Heart right ventricle (tissue), 16 donors: Measurements from ENCODE around the gene DDRGK1. TPM values are rescaled to one million over a fixed set of nuclear protein-coding genes. Genes with fewer than 3 reads are reported as not detected.

Source experiments
- ATAC-seq, 8 donors: fragments of 200-7000 bp; cut with Tn5 transposase; one replicate each; pipeline ENCODE4 v1.9.1; 2020; ENCODE audit warnings: mild to moderate bottlenecking in 8 of 8, moderate library complexity in 8 of 8, moderate number of reproducible peaks in 1 of 8
- DNase-seq, 2 donors: peaks; one replicate each; pipeline ENCODE4 v3.0.0-alpha.2; 2020
- H3K27ac ChIP-seq, 10 donors: fragments of 200-600 bp; sonication (generic) in 2 of 10; one replicate each; pipeline versions ENCODE4 v1.5.0 to v1.8.0; 2020 to 2022; ENCODE audit warnings: mild to moderate bottlenecking in 3 of 10
- H3K27me3 ChIP-seq, 7 donors: fragments of 200-600 bp; one replicate each; pipeline ENCODE4 v1.8.0; 2021 to 2022; ENCODE audit warnings: mild to moderate bottlenecking in 2 of 7
- H3K36me3 ChIP-seq, 9 donors: fragments of 200-600 bp; sonication (generic) in 1 of 9; one replicate each; pipeline versions ENCODE4 v1.5.0 to v1.8.0; 2020 to 2022; ENCODE audit warnings: mild to moderate bottlenecking in 2 of 9
- H3K4me1 ChIP-seq, 9 donors: fragments of 200-600 bp; sonication (generic) in 1 of 9; one replicate each; pipeline versions ENCODE4 v1.5.0 to v1.8.0; 2020 to 2022; ENCODE audit warnings: mild to moderate bottlenecking in 4 of 9
- H3K4me3 ChIP-seq, 10 donors: fragments of 200-600 bp; sonication (generic) in 2 of 10; one replicate each; pipeline versions ENCODE4 v1.5.0 to v1.8.0; 2020 to 2022; ENCODE audit warnings: mild to moderate bottlenecking in 7 of 10, moderate library complexity in 2 of 10
- H3K9me3 ChIP-seq, 11 donors: fragments of 200-600 bp in 10 of 11; sonication (generic) in 2 of 11; one replicate each; pipeline versions ENCODE4 v1.5.0 to v1.8.0; 2013 to 2022; ENCODE audit warnings: mild to moderate bottlenecking in 2 of 11, control low read depth in 1 of 11, moderate library complexity in 1 of 11
- WGBS, 2 donors: extraction: QIAGEN DNeasy Blood & Tissue Kit; methylation state at CpG; one replicate each; pipeline ENCODE4 v1.1.7; 2013; ENCODE audit warnings: inconsistent platforms in 1 of 2; 5-methylcytosine and 5-hydroxymethylcytosine counted together
- intact Hi-C, 10 donors: fragments of 100-400 bp; cut with DNase I; formaldehyde crosslinking; loops; one replicate each; pipeline versions ENCODE4 v1.11.1 to v1.14.2; 2022
- polyA plus RNA-seq, 2 donors: library from polyadenylated mRNA; stranded (reverse); fragments of 200-250 nt; gene quantifications; one replicate each; pipeline ENCODE4 v1.2.3, GENCODE V29; 2013
- total RNA-seq, 10 donors: library from RNA; stranded (reverse); fragmentation: NEBNext Ultra II Directional in 3 of 10; extraction: Animal tissue kit (Norgen Biotek cat#: 25700) in 3 of 10; gene quantifications; one replicate each; pipeline versions ENCODE4 v1.2.1 to v1.2.4, GENCODE V29; 2021 to 2023
- TF ChIP-seq, protein P1 (sequence below), 9 donors: fragments of 200-600 bp; sonication (generic) in 2 of 9; IDR thresholded peaks; one replicate each; pipeline versions ENCODE4 v1.5.0 to v1.8.0; 2021 to 2022; ENCODE audit warnings: antibody characterized with exemption in 9 of 9, mild to moderate bottlenecking in 5 of 9, moderate library complexity in 1 of 9
- donor health status: Arrhythmogenic right ventricular cardiomyopathy.
- donor health status: ischemic (EF 13 %, LVEDD 7.1; RV severe dilation, severe dysfunction).
- donor health status: healthy with polysubstance abuse.
- donor health status: DM: no; HTN: yes; CAD: no.
- donor health status: DM: no; HTN: no; CAD: no.
- donor health status: ischemic (EF 25% LVEDD 6.9; RV normal size, moderate dysfunction).
- donor health status: ischemic (EF 25% LVEDD 5.7; RV mildly dilated, moderate dysfunction).
- donor health status: healthy.
- donor health status: DM: yes; HTN: yes; CAD: no.
- donor health status: Ischemic cardiomyopathy.
- donor health status: ischemic (EF 35%, LVEDD 5.7; RV mildly dilated, moderate dysfunction).
- donor health status: nonischemic (EF 11% LVEDD 7.7; RV severe dilation, severe dysfunction).
- donor health status: DM: yes; HTN: yes; CAD: no.
- donor health status: PGD.
- donor health status: ischemic (EF 29% LVEDD 5.4; RV normal size, mild dysfunction).
- donor health status: nonischemic (EF 23%, LVEDD 6.1; RV moderate dilation, normal function).

DDRGK1 gene
- total and polyA plus RNA-seq, 12 donors = 25.2 to 77.1 (median 30.9) TPM

- no peaks in the 10 kb centered on the region for H3K9me3 ChIP-seq
- intact Hi-C loops = no loop called here
- no peak for ATAC-seq
These were observed 9.7 kb downstream of the DDRGK1 start for GRCh38 chr20:3194617-3195280.

GRCh38 chr20:3193806-3194616 lies 10.5 kb downstream of the DDRGK1 start:
- no peak for ATAC-seq
- Histone ChIP-seq H3K36me3 (peaks cover 0 to 100% (median 45%) of the 10 kb centered on the region in 9 donors), H3K4me3 (no peak overlapping the region), H3K27me3 (no peaks in the 10 kb centered on the region), H3K9me3 (no peaks in the 10 kb centered on the region), H3K27ac (no peak overlapping the region), H3K4me1 (peaks cover 0 to 5% (median 0%) of the 10 kb centered on the region in 9 donors)
- 96 to 97% methylated on average over 14 of the region's 14 CpGs for WGBS, 2 donors
- TF ChIP-seq, protein P1, sequence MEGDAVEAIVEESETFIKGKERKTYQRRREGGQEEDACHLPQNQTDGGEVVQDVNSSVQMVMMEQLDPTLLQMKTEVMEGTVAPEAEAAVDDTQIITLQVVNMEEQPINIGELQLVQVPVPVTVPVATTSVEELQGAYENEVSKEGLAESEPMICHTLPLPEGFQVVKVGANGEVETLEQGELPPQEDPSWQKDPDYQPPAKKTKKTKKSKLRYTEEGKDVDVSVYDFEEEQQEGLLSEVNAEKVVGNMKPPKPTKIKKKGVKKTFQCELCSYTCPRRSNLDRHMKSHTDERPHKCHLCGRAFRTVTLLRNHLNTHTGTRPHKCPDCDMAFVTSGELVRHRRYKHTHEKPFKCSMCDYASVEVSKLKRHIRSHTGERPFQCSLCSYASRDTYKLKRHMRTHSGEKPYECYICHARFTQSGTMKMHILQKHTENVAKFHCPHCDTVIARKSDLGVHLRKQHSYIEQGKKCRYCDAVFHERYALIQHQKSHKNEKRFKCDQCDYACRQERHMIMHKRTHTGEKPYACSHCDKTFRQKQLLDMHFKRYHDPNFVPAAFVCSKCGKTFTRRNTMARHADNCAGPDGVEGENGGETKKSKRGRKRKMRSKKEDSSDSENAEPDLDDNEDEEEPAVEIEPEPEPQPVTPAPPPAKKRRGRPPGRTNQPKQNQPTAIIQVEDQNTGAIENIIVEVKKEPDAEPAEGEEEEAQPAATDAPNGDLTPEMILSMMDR (IDR thresholded peaks at IDR 0.05) = no peak
- DNase-seq = no peak
- intact Hi-C loops = no loop called here

More at GRCh38 chr20:3194617-3195280, 9.7 kb downstream of the DDRGK1 start:
- WGBS, 2 donors = 90 to 95% methylated on average over 10 of the region's 10 CpGs
- H3K4me3 ChIP-seq = no peak overlapping the region
- no peak overlapping the region for H3K27ac ChIP-seq
- TF ChIP-seq, protein P1 (IDR thresholded peaks at IDR 0.05) = no peak
- H3K36me3 ChIP-seq = peaks cover 0 to 100% (median 52%) of the 10 kb centered on the region in 9 donors
- no peaks in the 10 kb centered on the region for H3K4me1 ChIP-seq
- H3K27me3 ChIP-seq = no peaks in the 10 kb centered on the region
- DNase-seq = no peak

DNA sequence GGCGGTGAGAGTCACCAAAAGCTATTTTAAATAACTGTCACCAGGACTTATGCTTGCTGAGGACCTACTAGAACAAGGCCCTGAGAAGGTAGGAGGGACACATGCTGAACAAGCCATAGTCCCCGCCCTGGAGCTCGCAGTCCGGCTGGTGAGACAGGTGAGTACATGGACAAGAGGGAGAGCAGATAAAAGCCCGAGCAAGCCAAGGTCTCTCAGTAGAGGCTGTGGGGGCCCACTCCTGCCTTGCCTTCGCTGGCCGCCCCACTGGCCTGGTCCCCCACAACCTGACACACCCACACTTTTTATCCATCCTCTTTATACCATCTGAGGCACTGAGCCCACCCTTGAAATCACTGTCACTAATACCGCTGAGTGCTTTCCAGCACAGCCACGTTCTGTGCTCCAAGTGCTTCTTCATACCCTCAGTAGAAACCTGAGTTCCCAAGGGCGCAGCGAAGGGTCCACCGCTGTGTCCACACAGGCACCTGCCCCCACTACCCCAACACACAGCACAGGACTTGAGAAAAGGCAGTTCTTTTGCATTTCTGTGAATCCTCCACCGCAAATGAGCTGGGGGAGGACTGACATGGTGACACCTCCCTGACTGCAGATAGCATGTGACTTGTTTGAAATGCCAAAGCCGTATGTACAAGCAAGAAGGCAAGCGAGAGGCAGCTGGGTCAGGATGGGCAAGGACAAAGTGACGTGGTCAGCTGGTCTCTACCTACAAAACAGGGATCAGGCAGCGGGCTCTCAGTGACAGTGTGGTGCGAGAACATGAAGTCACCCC lies 12.1 kb downstream of the DDRGK1 start:
- DNase-seq (no peak), ATAC-seq (no peak)
- WGBS, 2 donors = 91 to 96% methylated on average over 18 of the region's 18 CpGs
- TF ChIP-seq, protein P1 (IDR thresholded peaks at IDR 0.05) = no peak
- no peaks in the 10 kb centered on the region for H3K9me3 ChIP-seq
- intact Hi-C loops = no loop called here
- H3K27ac ChIP-seq = no peak overlapping the region
- H3K36me3 ChIP-seq = peaks cover 0 to 93% (median 40%) of the 10 kb centered on the region in 9 donors
- H3K27me3 ChIP-seq = no peaks in the 10 kb centered on the region
- no peak overlapping the region for H3K4me3 ChIP-seq
- peaks cover 0 to 7% (median 0%) of the 10 kb centered on the region in 9 donors for H3K4me1 ChIP-seq

DNA sequence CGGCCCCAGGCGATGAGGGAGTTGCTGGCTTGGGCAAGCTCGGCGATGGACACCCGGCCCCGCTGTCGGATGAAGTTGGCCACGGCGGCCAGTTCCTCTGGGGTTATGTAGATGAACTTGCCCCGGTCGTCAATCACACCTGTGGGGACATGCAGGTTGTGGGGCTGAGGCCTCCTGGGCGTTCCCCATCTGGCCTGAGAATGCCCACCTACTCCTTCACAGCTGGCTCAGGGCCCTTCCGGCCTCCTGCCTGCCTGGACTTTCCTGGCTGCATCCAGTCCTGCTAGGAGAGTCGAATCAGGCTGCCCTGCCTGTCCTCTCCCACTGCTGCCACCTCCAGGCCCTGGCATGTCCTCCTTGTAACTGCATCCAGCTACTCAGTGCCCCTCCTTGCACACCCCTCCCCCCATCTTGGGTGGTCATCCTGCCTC lies 13.8 kb downstream of the DDRGK1 start:
- ATAC-seq (peak in 1 of 8 donors; percentile 10), DNase-seq (no peak)
- Histone ChIP-seq H3K27me3 (no peaks in the 10 kb centered on the region), H3K36me3 (peaks cover 0 to 76% (median 40%) of the 10 kb centered on the region in 9 donors), H3K4me1 (peaks cover 0 to 7% (median 0%) of the 10 kb centered on the region in 9 donors), H3K9me3 (no peaks in the 10 kb centered on the region), H3K27ac (no peak overlapping the region), H3K4me3 (no peak overlapping the region)
- 92 to 96% methylated on average over 14 of the region's 14 CpGs for WGBS, 2 donors
- TF ChIP-seq, protein P1 (IDR thresholded peaks at IDR 0.05) = no peak
- intact Hi-C loops = no loop called here
